AG04450 (cell line): ENCODE data around the gene SORCS2. TPM values are rescaled to one million over a fixed set of nuclear protein-coding genes. Genes with fewer than 3 reads are reported as not detected.

Experiments
- CTCF ChIA-PET: fragments of 300-600, 350-600 bp; formaldehyde crosslinking; extraction: SDS; loops from one replicate; lab custom pipeline; 2022; ENCODE audit warnings: antibody characterized with exemption, inconsistent platforms; lab: Charles Lee
- POLR2A ChIA-PET: fragments of 350-600 bp; formaldehyde crosslinking; extraction: SDS; loops from one replicate; lab custom pipeline; 2021; ENCODE audit warnings: antibody characterized with exemption, inconsistent platforms; lab: Yijun Ruan, JAX
- DNase-seq: peaks from one replicate; pipeline ENCODE4 v3.0.0-alpha.2; 2011; ENCODE audit warnings: low read depth, low spot score
- H3K27ac ChIP-seq: one replicate; pipeline ENCODE4 v1.5.1; 2012; ENCODE audit warnings: low read depth, low read length, control low read depth
- H3K27me3 ChIP-seq: one replicate; pipeline ENCODE4 v1.6.0; 2012; ENCODE audit warnings: low read length; ENCODE audit not compliant: control insufficient read depth, insufficient read depth
- H3K4me3 ChIP-seq: 2 replicates; pipeline ENCODE4 v1.5.1; 2011; ENCODE audit warnings: mild to moderate bottlenecking, low read depth, low read length, control low read depth
- H3K9me3 ChIP-seq: 2 replicates; pipeline ENCODE4 v1.5.1; 2012; ENCODE audit warnings: low read length; ENCODE audit not compliant: control insufficient read depth, insufficient read depth
- CTCF ChIP-seq: IDR thresholded peaks from 2 replicates; pipeline ENCODE4 v1.5.1; 2011; ENCODE audit warnings: low read depth, low read length, control low read depth, inconsistent platforms
- polyA plus RNA-seq: library from polyadenylated mRNA; depleted of rRNA; stranded (reverse); fragments of >200 nt; gene quantifications from 2 replicates; pipeline ENCODE4 v1.2.3, GENCODE V29; 2011

SORCS2 gene
- polyA plus RNA-seq, 1 experiment = 0.29 TPM

GRCh38 chr4:7773401-7774180, 581.3 kb downstream of the SORCS2 start:
- POLR2A ChIA-PET = interaction anchor here (0.6 kb wide), 1 partner anchor 174 kb away, joined by 5 read pairs; no protein-coding TSS in a partner anchor
- no peak for DNase-seq
- Histone ChIP-seq H3K27ac (peak overlapping the region; percentile 39), H3K27me3 (no peaks in the 10 kb centered on the region), H3K4me3 (no peak overlapping the region), H3K9me3 (no peaks in the 10 kb centered on the region)
- CTCF ChIA-PET = interaction anchor here (1.1 to 1.8 kb wide), 3 partner anchors 12 to 31 kb away, joined by 3 to 5 read pairs (median 4); no protein-coding TSS in a partner anchor
- TF ChIP-seq CTCF = no peak

DNA sequence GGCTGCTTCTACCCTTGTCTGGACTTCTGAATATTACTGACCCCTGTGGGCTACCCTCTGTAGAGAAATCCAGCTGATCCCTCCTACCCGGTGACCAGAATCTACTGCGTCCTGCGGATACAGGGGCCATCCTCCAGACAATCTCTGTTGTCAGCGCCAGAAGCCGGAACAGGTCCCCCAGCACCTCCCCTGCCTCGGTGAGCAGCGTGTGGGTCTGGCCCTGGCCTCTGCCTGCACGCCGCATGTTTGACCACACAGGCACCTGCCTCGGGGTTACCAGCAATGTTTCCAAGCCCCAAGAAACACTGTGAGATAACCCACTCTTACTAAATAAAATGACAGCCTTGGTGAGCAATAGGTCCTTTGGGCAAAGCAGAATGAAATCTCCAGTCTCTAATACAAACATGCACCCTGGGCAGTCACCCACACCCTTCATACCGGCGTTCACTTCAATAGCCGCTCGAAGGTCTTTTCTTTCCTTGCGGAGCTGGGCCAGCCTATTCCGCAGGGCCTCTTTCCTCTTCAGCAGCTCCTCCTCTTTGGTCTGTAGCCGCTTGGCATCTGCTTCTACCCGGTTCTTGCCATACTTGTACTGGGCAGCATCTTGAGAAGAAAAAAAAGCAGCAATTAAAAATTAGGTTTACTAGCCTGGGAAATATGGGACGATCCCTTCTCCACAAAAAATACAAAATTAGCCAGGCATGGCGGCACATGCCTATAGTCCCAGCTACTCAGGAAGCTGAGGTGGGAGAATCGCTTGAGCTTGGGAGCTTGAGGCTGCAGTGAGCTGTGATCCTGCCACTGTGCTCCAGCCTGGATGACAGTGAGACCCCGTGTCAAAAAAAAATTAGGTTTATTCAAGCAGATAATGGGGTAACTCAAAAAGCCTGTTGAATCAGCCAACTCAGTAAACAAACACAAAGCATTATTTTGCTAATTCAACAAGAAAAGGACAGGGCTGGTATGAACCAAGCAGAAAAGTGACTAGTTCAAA, 582.3 kb downstream of the SORCS2 start:
- CTCF ChIA-PET = interaction anchor here (0.9 to 1.8 kb wide), 3 partner anchors 13 to 30 kb away, joined by 3 to 5 read pairs (median 3); no protein-coding TSS in a partner anchor
- DNase-seq = no peak

DNA sequence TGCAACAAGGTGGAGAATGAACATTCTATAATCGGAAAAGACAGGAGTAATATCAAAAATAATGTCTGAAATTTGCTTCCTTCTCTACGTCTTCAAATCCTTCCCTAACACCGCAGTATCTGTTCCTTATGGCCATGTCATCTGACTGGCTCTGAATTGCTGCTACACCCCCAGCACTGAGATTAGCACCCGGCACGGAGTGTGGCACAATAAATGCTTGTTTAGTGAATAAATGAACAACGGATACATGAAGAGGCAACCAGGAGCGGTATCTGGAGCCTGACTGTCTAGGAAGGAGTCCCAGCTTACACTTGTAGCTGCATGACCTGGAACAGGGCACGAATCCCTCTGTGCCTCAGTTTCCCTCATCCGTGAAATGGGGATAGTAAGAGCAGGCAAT, 583.1 kb downstream of the SORCS2 start:
- ChIA-PET POLR2A (no interaction called here), CTCF (no interaction called here)
- no peaks in the 10 kb centered on the region for H3K27me3 ChIP-seq

More for the DNA sequence above, 582.3 kb downstream of the SORCS2 start:
- H3K9me3 ChIP-seq = no peaks in the 10 kb centered on the region
- TF ChIP-seq CTCF = no peak
- H3K27me3 ChIP-seq = no peaks in the 10 kb centered on the region
- POLR2A ChIA-PET = no interaction called here
- H3K4me3 ChIP-seq = no peak overlapping the region
- H3K27ac ChIP-seq = peak overlapping the region; percentile 21

DNA sequence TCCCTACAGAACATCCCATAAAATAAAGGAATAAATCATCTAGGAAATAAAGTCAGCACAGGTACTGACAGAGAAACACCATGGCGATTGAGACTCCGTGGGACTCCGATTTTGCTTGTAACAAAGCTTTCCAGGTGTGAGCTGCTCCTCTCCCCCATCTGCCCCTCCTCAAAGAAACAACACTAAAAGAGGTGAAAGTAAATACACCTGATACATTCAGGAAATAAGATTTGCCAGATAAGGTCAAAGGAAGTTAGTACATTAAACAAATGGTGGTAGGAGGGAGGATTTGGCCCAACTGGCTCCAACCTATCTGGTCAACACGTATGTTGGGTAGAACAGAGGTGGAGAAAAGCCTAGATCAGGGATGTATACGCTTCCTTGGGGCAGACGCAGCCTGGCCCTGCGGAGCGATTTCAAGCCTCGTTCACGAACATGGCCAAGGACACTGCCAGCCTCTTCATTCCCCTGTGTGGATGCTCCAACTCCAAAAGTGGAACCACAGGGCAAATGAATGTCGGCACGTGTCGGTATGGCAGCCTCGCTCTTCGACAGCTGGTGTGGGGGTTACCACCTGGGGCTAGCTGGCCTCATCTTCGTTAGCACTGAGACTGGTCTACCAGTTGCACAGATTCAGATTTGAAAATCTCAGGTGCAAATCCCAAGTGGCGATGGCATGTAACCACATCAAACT, 584.8 kb downstream of the SORCS2 start:
- Histone ChIP-seq H3K9me3 (no peaks in the 10 kb centered on the region), H3K27ac (no peak overlapping the region), H3K27me3 (no peaks in the 10 kb centered on the region), H3K4me3 (no peak overlapping the region)
- ChIA-PET POLR2A (no interaction called here), CTCF (no interaction called here)
- DNase-seq = no peak
- no peak for TF ChIP-seq CTCF

More for the DNA sequence above, 583.1 kb downstream of the SORCS2 start:
- no peak for DNase-seq
- Histone ChIP-seq H3K27ac (no peak overlapping the region), H3K4me3 (no peak overlapping the region), H3K9me3 (no peaks in the 10 kb centered on the region)
- no peak for TF ChIP-seq CTCF
